Measurements from ENCODE around the gene CLEC20A. TPM values are rescaled to one million over a fixed set of nuclear protein-coding genes. Genes with fewer than 3 reads are reported as not detected.

CLEC20A gene
- total RNA-seq, 6 experiments from 2014 or later, result not detected

GRCh38 chr1:178477841-178478240 lies 18.9 kb downstream of the CLEC20A start:
- DNase-seq, result no peak
- TF ChIP-seq POLR2A (IDR thresholded peaks at IDR 0.05) (no peak), CTCF (IDR thresholded peaks at IDR 0.05) (no peak)
- Histone ChIP-seq H3K36me3 (peaks cover 0 to 4% (median 0%) of the 10 kb centered on the region in 4 donors), H3K4me3 (no peak overlapping the region), H3K27ac (no peak overlapping the region), H3K27me3 (no peaks in the 10 kb centered on the region), H3K4me1 (no peaks in the 10 kb centered on the region), H3K9me3 (no peaks in the 10 kb centered on the region)
- intact Hi-C loops (cut with DNase I), result no loop called here
- ATAC-seq, result no peak
- WGBS (ENCODE audit: insufficient coverage, low coverage, low lambda C conversion rate, missing lambda C conversion rate), result 25% methylated on average over 1 of the region's 1 CpG

GRCh38 chr1:178477373-178477772 lies 19.4 kb downstream of the CLEC20A start:
- no peaks in the 10 kb centered on the region for H3K9me3 ChIP-seq
- TF ChIP-seq CTCF (IDR thresholded peaks at IDR 0.05) (no peak), POLR2A (IDR thresholded peaks at IDR 0.05) (no peak)
- peaks cover 0 to 4% (median 0%) of the 10 kb centered on the region in 4 donors for H3K36me3 ChIP-seq
- no peak for ATAC-seq
- DNase-seq, result no peak
- no peak overlapping the region for H3K4me3 ChIP-seq
- WGBS (ENCODE audit: insufficient coverage, low coverage, low lambda C conversion rate, missing lambda C conversion rate), result 86% methylated on average over 4 of the region's 4 CpGs
- H3K27me3 ChIP-seq, result no peaks in the 10 kb centered on the region
- H3K4me1 ChIP-seq, result no peaks in the 10 kb centered on the region
- H3K27ac ChIP-seq, result no peak overlapping the region
- intact Hi-C loops (cut with DNase I), result no loop called here

- H3K27me3 ChIP-seq, result no peaks in the 10 kb centered on the region
- H3K36me3 ChIP-seq, result peaks cover 0 to 5% (median 2%) of the 10 kb centered on the region in 4 donors
- no peak overlapping the region for H3K27ac ChIP-seq
- H3K4me1 ChIP-seq, result no peaks in the 10 kb centered on the region
- ATAC-seq, result no peak
- no peak for DNase-seq
- H3K9me3 ChIP-seq, result no peaks in the 10 kb centered on the region
- intact Hi-C loops (cut with DNase I), result no loop called here
- no peak for TF ChIP-seq CTCF (IDR thresholded peaks at IDR 0.05)
- TF ChIP-seq POLR2A (IDR thresholded peaks at IDR 0.05), result no peak
- H3K4me3 ChIP-seq, result no peak overlapping the region
Observed at GRCh38 chr1:178472531-178472930, 24.2 kb downstream of the CLEC20A start.

- 54% methylated on average over 1 of the region's 5 CpGs for WGBS (ENCODE audit: insufficient coverage, low coverage, low lambda C conversion rate, missing lambda C conversion rate)
- Histone ChIP-seq H3K4me3 (no peak overlapping the region), H3K36me3 (peaks cover 0 to 13% (median 4%) of the 10 kb centered on the region in 4 donors), H3K27ac (no peak overlapping the region), H3K9me3 (no peaks in the 10 kb centered on the region), H3K27me3 (no peaks in the 10 kb centered on the region), H3K4me1 (no peaks in the 10 kb centered on the region)
- intact Hi-C loops (cut with DNase I), result no loop called here
- ATAC-seq (peak in 1 of 4 donors; percentile 30), DNase-seq (no peak)
- TF ChIP-seq CTCF (IDR thresholded peaks at IDR 0.05), result no peak
- no peak for TF ChIP-seq POLR2A (IDR thresholded peaks at IDR 0.05)
Observed at GRCh38 chr1:178470411-178470960, 26.3 kb downstream of the CLEC20A start.

GRCh38 chr1:178467837-178468236 lies 28.9 kb downstream of the CLEC20A start:
- peaks cover 0 to 9% (median 4%) of the 10 kb centered on the region in 4 donors for H3K36me3 ChIP-seq
- no peaks in the 10 kb centered on the region for H3K27me3 ChIP-seq
- ATAC-seq (no peak), DNase-seq (no peak)
- no peaks in the 10 kb centered on the region for H3K9me3 ChIP-seq
- intact Hi-C loops (cut with DNase I), result no loop called here
- no peak overlapping the region for H3K27ac ChIP-seq
- TF ChIP-seq CTCF (IDR thresholded peaks at IDR 0.05) (no peak), POLR2A (IDR thresholded peaks at IDR 0.05) (no peak)
- no peak overlapping the region for H3K4me3 ChIP-seq
- H3K4me1 ChIP-seq, result no peaks in the 10 kb centered on the region

Measured in right lobe of liver (tissue), 6 donors.